OCI-LY7 (cell line): ENCODE results near the gene HEATR5A.

Experiments
- CTCF ChIP-seq: fragments of 200-600 bp; sonication (generic); conservative IDR thresholded peaks from 2 replicates; pipeline ENCODE4 v1.5.1; 2014; ENCODE audit warnings: mild to moderate bottlenecking, antibody characterized with exemption, low read length, moderate library complexity, mixed read lengths
- EZH2phosphoT487 ChIP-seq: fragments of 200-600 bp; sonication (generic); IDR thresholded peaks from 2 replicates; pipeline ENCODE4 v1.6.1; 2018; ENCODE audit warnings: low read depth, borderline replicate concordance, mild to moderate bottlenecking, mixed run types, antibody characterized with exemption, low read length, moderate library complexity, mixed read lengths

DNA sequence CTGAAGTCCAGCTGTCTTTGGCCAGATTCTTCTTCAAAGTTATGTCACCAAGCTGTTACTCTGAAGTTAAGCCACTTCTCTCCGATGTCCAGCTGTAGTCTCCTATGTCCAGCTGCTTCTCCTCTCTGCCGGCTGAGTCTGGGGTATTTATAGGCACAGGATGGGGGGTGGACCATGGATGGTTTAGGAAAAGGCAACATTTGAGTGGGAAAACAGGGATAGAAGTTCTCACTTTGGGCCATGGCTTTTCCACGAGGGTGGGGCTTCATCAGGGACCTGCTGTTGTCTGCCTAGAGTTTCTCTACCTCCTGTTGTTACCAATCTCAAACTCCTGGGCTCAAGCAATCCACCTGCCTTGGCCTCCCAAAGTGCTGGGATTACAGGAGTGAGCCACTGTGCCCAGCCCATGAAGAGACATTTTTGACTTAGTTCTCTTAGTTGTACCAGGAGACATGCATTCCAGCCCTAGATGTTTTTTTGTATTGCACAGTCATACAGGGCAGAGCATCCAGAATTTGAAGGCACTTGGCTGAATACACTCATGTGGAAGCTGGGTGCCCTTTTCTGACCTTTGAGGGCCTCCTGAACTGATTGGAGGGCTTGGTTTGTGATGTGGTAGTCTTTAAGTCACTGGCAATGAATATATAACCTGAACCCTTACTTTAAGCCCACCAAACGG is 132.9 kb downstream of the HEATR5A start:
- no peak for TF ChIP-seq CTCF
- TF ChIP-seq EZH2phosphoT487 = no peak
